Ovary (tissue), 3 donors: ENCODE results near the gene DNAJB14.
A peak's percentile ranks its signal among the peaks of the same experiment; 100 is the strongest.

Experiments used
- EP300 ChIP-seq: sonication (generic); formaldehyde crosslinking; IDR thresholded peaks from one replicate; pipeline ENCODE4 v1.6.1; 2017; ENCODE audit warnings: antibody characterized with exemption
- TF ChIP-seq, protein P1 (sequence below), 3 donors: fragments of 450-650 bp in 2 of 3; fragments of 200-600 bp in 1 of 3; IDR thresholded peaks; one replicate each; pipeline versions ENCODE4 v1.5.1 to v1.8.0; 2016 to 2022; ENCODE audit warnings: antibody characterized with exemption in 3 of 3, mild to moderate bottlenecking in 1 of 3
- donor health status: DM: no; HTN: no; CAD: no.

DNA sequence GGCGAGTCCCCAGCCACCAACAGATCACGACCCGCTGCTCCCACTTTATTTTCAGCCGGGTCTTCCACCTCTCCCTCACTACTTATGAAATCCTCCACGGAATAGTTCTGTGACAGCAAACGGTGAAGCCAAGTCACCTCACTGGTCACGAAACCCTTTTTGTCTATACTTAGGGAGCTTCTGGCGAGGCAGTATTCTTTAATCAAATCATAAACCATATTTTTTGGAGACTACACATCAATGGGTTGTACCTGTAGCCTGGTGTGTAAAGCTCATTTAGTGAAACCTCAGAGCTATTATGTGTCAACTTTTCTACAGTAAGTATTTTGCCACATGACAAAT is 4.5 kb upstream of the DNAJB14 start:
- no peak for TF ChIP-seq EP300
- TF ChIP-seq, protein P1, sequence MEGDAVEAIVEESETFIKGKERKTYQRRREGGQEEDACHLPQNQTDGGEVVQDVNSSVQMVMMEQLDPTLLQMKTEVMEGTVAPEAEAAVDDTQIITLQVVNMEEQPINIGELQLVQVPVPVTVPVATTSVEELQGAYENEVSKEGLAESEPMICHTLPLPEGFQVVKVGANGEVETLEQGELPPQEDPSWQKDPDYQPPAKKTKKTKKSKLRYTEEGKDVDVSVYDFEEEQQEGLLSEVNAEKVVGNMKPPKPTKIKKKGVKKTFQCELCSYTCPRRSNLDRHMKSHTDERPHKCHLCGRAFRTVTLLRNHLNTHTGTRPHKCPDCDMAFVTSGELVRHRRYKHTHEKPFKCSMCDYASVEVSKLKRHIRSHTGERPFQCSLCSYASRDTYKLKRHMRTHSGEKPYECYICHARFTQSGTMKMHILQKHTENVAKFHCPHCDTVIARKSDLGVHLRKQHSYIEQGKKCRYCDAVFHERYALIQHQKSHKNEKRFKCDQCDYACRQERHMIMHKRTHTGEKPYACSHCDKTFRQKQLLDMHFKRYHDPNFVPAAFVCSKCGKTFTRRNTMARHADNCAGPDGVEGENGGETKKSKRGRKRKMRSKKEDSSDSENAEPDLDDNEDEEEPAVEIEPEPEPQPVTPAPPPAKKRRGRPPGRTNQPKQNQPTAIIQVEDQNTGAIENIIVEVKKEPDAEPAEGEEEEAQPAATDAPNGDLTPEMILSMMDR (IDR thresholded peaks at IDR 0.05) = peak in 1 of 3 donors; percentile 0
